COLO668 (cell line): ENCODE results near the gene DDX3X.

Source experiments
- DNase-seq: peaks from one replicate; lab custom pipeline; 2025; ENCODE audit not compliant: unreplicated experiment; lab: John Stamatoyannopoulos, UW

DDX3X gene

DNA sequence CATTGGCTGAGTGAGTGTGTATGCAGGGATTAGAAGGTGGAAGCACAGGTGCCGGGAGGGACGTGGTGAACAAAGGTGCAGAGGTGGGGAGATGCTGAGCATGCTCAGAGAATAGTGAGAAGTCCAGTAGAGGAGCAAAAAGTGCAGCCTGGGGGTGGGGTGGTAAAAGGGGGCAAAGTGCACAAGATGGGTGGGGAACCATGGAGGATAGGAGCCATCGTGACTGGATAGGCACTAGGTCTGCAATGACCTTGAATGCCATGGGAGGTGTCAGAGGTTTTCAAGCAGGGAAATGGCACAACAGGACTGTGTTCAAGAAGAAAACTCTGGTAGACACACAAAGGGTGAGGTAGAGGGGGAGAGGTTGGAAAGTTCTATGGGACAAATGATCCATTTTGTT is 6.6 kb upstream of the DDX3X start:
- no peak for DNase-seq

DNA sequence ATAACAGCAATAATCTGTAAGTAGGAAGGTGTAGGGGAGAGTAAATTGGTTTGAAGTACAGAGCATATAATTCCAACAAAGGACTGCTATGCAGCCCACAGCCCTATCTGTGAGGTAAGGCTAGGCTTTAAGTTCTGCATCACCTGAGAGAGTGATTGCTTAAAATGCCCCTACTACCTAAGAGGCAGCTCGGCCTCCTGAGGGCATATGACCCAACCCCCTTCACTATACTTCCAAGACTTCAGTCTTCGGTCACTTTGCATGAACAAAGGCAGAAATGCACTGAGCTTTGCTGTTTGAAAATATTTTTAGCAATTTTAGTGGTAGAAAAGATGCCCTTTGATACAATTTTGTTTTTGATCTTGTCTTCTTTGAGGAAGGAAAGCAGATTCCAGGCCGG is 4.9 kb upstream of the DDX3X start:
- no peak for DNase-seq

DNA sequence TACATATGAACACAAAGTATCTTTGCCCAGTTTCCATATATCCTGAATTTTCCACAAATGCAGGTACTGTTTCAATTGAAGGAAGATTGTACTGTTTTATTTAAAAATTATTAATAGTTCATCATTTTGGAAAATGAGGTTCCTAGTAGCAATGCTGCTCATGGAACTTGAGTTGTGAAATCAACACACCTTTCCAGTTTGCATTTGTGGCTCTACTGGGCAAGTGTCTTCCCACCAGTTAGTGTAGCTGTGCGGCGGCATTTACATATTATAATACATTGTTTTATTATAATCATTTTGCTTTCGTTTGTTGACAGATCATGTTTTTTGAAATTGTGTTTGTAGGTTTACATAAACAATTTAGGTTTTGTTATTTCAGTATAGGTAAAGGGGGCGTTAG is 2.0 kb upstream of the DDX3X start:
- no peak for DNase-seq

DNA sequence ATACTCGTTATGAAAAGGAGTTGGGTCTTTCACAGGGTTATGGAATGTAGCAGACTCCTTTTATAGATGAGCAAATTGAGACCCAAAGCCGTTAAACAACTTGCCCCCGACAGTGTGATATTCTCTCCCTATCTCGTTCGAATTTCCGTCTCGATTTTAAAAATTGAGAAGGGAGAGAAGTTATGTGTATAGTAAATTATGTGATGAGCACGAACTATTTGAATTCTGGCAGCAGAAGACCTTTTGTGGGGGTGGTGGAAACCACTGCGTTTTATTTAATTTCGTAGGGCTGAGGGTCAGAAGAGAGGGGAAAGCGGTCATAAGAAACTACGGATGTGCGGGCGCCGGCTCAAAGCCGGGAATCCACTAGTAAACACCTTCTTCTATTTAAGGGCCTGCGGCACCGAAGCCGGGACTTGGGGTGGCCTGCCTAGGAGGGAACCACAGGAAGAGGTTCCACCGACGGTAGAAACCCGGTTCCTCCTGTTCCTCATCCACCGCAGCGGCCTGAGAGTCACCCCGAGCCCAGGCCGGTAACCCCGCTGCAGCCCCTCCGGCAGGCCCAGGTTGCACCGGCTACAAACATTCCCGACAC is 1.5 kb upstream of the DDX3X start:
- peak; percentile 58 for DNase-seq

DNA sequence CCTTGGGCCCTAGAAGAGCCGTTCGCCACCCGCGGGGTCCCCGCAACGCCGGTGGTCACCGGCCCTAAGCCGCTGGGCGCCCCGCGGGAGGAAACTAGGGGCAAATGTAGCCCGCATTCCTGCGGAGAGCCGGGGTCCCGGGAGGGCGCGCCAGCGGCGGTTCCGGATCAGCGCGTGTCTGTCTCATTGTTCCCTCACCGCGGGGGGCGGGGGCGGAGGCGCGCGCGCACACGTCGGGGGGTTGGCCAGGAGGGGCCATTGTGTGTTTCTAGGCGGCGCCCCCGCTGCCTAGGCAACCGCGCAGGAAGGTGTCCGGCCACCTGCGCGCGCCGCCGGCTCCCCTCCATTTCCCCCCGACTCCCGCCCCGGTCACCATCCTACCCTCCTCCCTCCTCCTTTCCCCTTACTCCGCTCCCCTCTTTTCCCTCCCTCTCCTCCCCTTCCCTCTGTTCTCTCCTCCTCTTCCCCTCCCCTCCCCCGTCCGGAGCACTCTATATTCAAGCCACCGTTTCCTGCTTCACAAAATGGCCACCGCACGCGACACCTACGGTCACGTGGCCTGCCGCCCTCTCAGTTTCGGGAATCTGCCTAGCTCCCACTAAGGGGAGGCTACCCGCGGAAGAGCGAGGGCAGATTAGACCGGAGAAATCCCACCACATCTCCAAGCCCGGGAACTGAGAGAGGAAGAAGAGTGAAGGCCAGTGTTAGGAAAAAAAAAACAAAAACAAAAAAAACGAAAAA is 789 bp upstream of the DDX3X start:
- DNase-seq, result peak; percentile 94

DNA sequence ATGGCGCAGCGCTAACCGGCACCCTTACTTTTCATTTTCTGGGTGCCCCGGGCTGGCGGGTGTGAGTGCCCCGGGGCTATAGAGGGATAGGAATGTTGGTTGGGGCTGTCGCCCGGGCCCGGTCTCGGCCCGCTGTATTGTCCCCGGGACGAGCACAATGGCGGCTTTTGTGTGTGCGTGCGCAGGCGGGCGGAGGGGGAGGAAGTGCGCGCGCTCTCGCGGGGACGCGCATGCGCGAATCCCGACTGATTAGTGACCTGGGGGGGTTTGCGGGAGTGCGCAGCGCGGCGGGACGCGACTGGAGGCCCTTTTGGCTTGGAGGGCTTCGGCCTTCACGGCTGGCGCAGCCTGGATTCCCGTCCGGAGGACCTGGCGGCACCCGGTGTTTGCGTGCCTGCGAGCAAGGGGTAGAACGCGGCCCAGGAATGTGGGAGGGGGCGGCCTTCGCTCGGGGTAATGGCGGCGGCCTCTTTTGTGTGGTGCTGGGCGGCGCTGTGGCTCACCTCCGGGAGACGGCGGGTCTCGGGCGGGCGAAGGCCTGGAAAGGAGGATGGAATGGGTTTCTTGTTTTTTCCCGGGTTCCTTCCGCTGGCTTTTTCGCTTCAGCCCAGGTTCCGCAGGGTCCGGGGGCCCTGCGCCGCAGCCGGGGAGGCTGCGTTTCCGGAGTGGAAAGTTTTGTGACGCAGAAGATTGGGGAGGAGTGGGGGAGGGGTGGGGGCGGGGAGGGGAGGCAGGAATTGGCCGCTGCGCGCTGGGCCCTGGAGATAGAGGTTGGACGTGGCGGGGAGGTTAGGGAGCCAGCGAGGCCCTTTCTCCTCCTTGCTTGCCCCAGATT is 618 bp downstream of the DDX3X start:
- peak; percentile 83 for DNase-seq

DNA sequence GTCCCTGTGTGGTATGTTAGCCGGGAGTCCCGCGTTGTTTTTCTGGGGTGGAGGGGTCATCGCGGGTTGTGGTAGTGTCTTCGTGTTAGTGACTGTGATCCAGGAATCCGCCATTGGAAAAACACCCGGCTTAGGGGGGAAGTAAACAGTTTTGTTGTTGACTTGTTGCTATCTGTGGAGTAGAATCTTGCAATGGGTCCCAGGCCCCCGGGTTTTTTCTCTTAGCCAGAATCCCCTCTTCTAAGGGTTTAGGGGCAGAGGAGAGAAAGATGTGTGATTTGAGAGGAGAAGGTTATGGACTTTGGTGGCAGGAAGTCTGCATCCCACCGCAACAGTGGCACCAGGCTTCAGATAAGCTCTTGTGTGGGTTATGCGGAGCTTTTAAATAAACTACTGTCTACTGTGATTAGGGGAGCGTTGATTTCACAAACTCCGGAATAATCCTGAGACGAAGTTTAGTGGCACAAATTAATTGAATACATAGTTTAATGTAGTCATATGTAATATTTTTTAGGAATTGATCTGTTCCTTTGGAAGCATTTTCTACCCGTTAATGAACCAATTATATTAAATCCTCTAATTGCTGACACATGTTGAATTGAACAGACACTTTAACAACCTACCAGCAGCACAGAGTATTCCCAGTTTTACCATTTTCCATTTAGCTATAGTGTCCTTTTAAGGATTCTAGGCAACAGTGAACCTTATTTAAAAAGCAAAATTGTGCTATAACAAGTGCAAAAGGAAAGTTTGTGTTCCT is 1.4 kb downstream of the DDX3X start:
- no peak for DNase-seq

DNA sequence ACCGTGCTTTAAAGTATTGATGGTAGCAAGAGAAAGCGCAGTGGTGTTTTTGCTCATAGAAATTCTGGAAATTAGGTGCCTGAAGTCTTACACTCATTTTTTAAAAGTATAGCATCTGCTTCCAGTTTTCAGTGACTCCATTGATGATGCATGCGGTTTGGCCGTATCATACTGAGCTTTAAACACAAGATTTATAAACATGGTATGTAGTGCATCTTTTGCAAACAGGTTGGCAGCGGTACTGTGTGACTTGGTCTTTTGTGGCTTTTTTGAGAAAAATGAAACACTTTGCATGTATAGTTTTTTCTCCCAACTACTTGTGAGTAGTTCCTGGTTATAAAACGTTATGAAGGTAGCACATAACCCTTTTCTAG is 2.0 kb downstream of the DDX3X start:
- DNase-seq, result no peak

DNA sequence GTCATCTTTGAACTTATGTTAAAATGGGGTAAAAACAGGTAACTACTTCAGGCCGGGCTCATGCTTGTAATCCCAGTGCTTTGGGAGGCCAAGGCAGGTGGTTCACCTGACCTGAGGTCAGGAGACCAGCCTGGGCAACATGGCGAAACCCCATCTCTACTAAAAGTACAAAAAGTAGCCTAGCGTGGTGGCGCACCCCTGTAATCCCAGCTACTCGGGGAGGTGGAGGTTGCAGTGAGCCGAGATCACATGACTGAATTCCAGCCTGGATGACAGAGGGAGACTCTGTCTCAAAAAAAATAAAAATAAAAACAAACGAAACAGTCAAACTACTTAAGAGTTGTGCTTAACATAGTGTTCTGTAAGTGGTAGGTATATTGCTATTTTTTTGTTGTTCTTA is 2.5 kb downstream of the DDX3X start:
- DNase-seq, result no peak

DNA sequence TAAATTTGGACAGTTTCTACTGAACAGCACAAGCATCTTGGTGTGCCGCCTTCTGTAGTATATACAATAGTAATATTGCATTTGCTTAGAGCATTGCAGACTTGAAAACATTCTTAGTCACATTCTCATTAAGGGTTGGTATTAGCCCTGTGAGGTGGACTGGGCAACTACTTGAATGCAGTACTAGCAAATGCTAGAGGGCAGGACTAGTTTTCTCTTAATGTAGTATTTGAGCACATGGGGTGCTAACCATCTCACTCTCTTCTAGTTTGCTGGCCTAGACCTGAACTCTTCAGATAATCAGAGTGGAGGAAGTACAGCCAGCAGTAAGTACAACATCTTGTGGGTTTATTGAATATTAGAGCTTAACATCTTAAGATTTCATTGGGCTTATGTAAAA is 3.2 kb downstream of the DDX3X start:
- DNase-seq, result no peak

DNA sequence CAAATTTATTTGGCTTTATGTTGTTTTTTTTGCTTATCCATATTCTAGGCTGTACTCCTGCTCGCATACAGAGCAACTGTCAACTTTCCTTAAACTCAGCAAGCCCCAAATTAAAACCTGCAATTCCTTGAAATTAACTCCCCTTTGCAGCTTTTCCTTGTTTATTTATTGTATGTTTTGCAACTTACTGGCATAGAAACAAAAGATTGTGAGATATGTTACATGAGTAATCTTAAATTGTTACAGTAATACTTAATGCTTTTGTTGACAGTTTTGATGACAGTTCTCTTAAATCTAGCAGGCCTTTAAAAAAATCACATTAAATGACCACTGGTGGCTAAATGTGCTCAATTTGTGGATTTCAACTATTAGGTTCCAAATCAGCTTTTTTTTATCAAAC is 4.5 kb downstream of the DDX3X start:
- DNase-seq, result no peak

DNA sequence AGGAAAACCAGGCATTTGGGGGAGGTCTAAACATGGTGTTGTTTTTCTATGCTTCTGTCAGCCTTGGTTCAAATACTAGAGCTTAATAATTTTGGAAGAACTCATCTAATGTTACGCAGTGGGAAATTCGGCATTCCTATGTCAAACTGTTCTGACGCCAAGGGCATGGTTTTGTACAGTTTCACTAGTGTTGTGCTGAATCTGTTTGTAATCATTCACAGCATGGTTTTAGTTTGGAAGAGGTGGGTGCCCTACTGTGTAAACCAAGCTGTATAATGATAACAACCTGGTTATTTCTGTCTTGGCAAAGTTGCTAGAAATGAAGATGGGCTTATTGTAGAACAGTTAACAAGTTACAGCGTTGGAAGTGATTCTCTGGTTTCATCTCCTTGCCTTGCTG is 5.2 kb downstream of the DDX3X start:
- DNase-seq, result no peak

DNA sequence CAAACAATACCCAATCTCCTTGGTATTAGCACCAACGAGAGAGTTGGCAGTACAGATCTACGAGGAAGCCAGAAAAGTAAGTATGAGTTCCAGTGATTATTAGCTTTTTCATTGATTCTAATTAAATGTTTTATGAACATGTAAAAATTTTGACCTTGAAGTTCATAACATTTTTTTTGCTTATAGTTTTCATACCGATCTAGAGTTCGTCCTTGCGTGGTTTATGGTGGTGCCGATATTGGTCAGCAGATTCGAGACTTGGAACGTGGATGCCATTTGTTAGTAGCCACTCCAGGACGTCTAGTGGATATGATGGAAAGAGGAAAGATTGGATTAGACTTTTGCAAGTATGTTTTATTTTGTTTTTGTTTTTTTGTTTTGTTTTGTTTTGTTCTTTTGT is 10.1 kb downstream of the DDX3X start:
- no peak for DNase-seq

DNA sequence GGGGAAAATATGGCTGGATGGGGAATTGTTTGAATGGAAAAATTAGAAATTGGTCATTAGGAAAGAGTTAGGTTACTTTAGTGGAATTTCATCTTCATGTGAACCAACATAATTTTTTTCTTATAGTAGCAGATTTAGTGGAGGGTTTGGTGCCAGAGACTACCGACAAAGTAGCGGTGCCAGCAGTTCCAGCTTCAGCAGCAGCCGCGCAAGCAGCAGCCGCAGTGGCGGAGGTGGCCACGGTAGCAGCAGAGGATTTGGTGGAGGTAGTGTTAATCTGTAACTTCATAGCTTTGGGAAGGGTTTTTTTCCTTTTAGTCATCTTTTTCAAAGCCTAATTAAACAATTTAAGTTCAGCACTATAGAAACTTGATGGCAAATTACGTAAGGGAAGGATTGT is 13.2 kb downstream of the DDX3X start:
- no peak for DNase-seq

DNA sequence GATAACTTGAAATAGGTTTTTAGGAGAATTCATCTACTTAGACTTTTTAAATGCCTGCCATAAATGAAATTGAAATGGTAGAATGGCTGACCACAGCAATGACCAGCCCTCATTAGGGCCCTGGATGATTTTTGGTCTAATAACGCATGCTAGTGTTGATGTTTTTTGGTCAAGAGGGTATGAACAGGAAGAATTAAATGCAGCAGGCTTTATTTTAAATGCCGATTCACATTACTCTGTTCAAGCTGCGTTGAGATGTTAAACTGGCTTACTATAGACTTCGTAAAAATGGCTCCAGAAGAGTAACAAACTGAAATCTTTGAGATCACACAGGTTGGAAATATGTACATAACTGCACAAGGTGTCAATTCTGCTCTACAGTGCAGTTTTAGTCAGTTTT is 14.6 kb downstream of the DDX3X start:
- DNase-seq, result no peak

DNA sequence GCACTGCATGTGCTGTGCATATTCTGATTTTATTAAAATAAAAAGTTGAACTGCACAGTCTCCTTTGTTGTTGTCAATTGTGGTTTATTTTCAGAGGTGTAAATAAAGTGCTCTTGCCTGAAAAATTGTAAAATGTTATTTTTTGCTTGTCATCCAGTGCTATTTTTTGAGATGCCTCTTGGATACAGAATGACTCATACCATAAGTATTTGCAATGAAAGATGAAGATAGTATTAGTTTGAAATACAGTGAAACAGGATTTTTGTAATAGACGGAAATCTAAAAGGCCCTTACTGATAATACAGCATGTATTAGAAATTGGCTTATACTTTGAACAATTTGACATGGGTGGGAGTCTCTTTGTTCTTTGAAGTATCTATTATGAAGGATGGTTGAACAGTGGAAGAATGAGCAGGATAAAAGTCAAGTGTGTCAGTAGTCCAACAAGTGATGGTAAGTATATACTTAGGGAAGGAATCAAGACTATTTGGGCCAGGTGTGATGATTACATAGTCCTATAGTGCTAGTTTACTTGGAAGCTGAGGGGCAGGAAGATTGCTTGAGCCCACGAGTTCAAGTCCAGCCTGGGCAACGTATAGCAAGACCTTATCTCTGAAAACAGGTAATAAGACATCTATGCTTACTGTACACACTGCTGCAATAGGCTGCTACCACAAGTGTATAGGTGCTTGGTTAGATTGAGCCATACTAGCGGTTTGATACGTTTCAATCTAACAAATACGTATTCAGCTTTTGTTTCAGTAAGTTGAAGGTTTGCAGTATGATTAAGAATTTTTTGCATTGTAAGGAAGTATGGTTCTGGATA is 16.4 kb downstream of the DDX3X start:
- no peak for DNase-seq

DNA sequence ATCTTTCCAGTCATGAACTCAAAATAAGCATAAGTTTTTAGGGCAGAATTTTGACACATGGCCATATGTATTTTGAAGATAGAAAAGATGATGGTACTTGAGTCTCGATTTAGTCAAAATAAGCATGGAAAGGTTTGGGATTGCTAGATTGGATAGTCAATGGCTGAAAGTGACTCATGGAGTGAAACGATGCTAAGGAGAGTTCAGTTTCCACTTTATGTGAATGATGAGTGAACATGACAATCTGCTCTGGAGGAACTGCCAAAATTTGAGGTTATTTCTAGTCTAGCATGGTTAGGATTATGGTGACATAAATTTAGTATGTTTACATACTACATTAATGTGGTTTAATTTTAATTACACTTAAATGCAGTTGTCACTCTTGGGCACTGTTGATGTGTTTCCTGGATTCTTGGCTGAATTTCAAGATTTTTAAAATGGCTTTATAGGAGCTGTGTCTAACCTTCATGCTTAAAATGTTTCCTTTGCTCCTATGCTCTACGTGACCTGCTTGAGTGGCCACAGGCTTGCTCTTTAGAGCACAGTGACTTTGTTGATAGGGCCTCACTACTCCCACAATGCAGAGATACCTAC is 17.1 kb downstream of the DDX3X start:
- DNase-seq, result no peak

DNA sequence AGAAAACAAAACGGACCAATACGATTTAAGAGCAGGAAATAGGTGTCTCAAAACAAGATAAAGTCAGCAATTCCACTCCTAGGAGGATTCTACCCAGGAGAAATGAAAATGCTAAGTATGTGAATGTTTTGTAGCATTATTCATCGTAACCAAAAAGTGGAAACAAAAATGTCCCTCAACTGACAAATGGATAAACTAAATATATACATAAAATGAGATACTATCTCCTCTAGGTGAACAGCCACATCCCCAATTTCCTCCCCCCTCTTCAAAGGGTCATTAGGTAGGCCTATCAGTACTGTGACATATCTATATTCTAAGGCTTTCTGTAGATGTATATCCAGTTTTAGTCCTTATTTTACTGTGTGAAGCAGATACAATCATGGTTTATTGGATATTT is 18.0 kb downstream of the DDX3X start:
- no peak for DNase-seq

DNA sequence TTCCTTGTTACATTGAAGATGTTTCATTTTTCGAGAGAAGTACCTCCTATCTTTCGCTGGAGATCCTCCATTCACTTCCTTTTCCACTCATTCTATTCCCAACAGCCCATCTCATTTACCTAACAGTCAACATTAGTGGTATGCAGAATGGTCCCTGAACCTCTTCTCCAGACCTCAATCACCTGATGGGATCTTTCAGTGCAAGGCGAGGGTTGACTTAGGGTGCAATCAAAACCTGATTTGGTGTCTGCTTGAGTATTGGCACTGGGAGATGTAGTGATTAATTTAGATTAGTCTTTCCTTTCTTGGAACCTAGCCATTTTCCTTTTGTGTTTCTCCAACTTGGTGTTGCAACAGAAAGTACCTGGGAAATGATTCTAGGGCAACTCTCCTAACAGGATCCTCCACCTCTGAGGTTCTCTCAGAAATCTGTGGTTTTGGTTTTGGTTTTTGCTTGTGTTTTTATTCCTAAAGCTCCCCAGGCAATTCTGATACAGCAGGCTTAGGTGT is 18.4 kb downstream of the DDX3X start:
- peak; percentile 1 for DNase-seq

DNA sequence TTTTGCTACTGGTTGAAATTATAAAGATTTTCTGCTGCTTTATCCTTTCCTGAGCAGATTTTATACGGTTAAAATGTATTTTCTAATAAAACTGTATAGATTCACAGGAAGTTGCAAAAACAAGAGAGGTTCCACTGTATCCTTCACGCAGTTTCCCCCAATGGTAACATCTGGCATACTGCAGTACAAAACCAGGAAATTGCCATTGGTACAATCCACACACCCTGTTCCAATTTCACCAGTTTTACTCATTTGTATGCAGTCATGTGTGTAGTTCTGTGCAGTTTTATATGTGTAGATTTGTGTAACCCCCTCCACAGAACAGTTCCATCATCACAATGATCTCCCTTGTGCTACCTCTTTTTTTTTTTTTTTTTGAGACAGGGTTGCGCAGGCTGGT is 20.0 kb downstream of the DDX3X start:
- no peak for DNase-seq
